GM19455 (cell line): Measurements from ENCODE around the gene MFRP.

ENCODE experiments used
- ATAC-seq: cut with Tn5 transposase; IDR thresholded peaks from one replicate; pipeline ENCODE4 v1.9.1; 2021; ENCODE audit not compliant: unreplicated experiment

The MFRP gene

GRCh38 chr11:119373059-119373920, 26.8 kb upstream of the MFRP start:
- no peak for ATAC-seq

GRCh38 chr11:119372260-119373058, 26.0 kb upstream of the MFRP start:
- ATAC-seq, result no peak

GRCh38 chr11:119371778-119372182, 25.3 kb upstream of the MFRP start:
- no peak for ATAC-seq

- ATAC-seq, result no peak
Observed at GRCh38 chr11:119371067-119371601, 24.6 kb upstream of the MFRP start.

- no peak for ATAC-seq
Observed at GRCh38 chr11:119370486-119371046, 24.1 kb upstream of the MFRP start.

- no peak for ATAC-seq
Observed at GRCh38 chr11:119369132-119369925, 22.8 kb upstream of the MFRP start.

- no peak for ATAC-seq
Observed at GRCh38 chr11:119368121-119369034, 21.9 kb upstream of the MFRP start.

GRCh38 chr11:119367661-119368120, 21.2 kb upstream of the MFRP start:
- ATAC-seq, result no peak

GRCh38 chr11:119366690-119367620, 20.4 kb upstream of the MFRP start:
- no peak for ATAC-seq

- ATAC-seq, result no peak
Observed at GRCh38 chr11:119365071-119365591, 18.6 kb upstream of the MFRP start.

GRCh38 chr11:119363851-119364590, 17.5 kb upstream of the MFRP start:
- ATAC-seq, result no peak

- no peak for ATAC-seq
Observed at GRCh38 chr11:119363081-119363850, 16.8 kb upstream of the MFRP start.

GRCh38 chr11:119362741-119363080, 16.2 kb upstream of the MFRP start:
- no peak for ATAC-seq

GRCh38 chr11:119361941-119362725, 15.6 kb upstream of the MFRP start:
- ATAC-seq, result no peak

- ATAC-seq, result no peak
Observed at GRCh38 chr11:119361056-119361787, 14.7 kb upstream of the MFRP start.
